Activated T-cell treated with anti-CD3 and anti-CD28 coated beads for 24 hours (primary cell): ENCODE data around the gene RNF144A.
A peak's percentile ranks its signal among the peaks of the same experiment; 100 is the strongest.
"Not testable (repeated sequence)": the region's sequence is repeated elsewhere in the genome, so short reads cannot be mapped to it uniquely, and the experiment has no call there.

Experiments
- DNase-seq: peaks from one replicate; pipeline ENCODE4 v3.0.0-alpha.2; 2020; ENCODE audit warnings: low read depth

RNF144A gene

GRCh38 chr2:6917071-6917760 lies at the start of gene RNF144A:
Gene RNF144A, plus strand, starts transcription at chr2:6917412. Its CDS starts 79,515 bp downstream, at chr2:6996927.
- peak; percentile 66 for DNase-seq

- no peak for DNase-seq
Measured at GRCh38 chr2:6872394-6872793, 44.8 kb upstream of the RNF144A start.

GRCh38 chr2:6874032-6874431 lies 43.2 kb upstream of the RNF144A start:
- no peak for DNase-seq

GRCh38 chr2:6876309-6876708 lies 40.9 kb upstream of the RNF144A start:
- DNase-seq: no peak

- DNase-seq: peak; percentile 22
Measured at GRCh38 chr2:6877402-6878304, 39.6 kb upstream of the RNF144A start, which contains the start of gene RSAD2. Gene RSAD2, plus strand, starts transcription at chr2:6877777. Its CDS starts 24 bp downstream, at chr2:6877801.

- DNase-seq: no peak
Measured at GRCh38 chr2:6878549-6878948, 38.7 kb upstream of the RNF144A start.

- DNase-seq: no peak
Measured at GRCh38 chr2:6879011-6879410, 38.2 kb upstream of the RNF144A start.

GRCh38 chr2:6880200-6880733 lies 36.9 kb upstream of the RNF144A start:
- DNase-seq: no peak

GRCh38 chr2:6881046-6881445 lies 36.2 kb upstream of the RNF144A start:
- DNase-seq: no peak

GRCh38 chr2:6881516-6881915 lies 35.7 kb upstream of the RNF144A start:
- no peak for DNase-seq

GRCh38 chr2:6883448-6884122 lies 33.6 kb upstream of the RNF144A start:
- DNase-seq: no peak

GRCh38 chr2:6885551-6885950 lies 31.7 kb upstream of the RNF144A start:
- DNase-seq: no peak

- DNase-seq: no peak
Measured at GRCh38 chr2:6885968-6886367, 31.2 kb upstream of the RNF144A start.

GRCh38 chr2:6887751-6888192 lies 29.4 kb upstream of the RNF144A start:
- no peak for DNase-seq

- no peak for DNase-seq
Measured at GRCh38 chr2:6888724-6889123, 28.5 kb upstream of the RNF144A start.

- DNase-seq: no peak
Measured at GRCh38 chr2:6893876-6894482, 23.2 kb upstream of the RNF144A start.

GRCh38 chr2:6896930-6897759 lies 20.1 kb upstream of the RNF144A start:
- DNase-seq: no peak

GRCh38 chr2:6902581-6902980 lies 14.6 kb upstream of the RNF144A start:
- DNase-seq: not testable (repeated sequence)

GRCh38 chr2:6905668-6906067 lies 11.5 kb upstream of the RNF144A start:
- no peak for DNase-seq

- DNase-seq: no peak
Measured at GRCh38 chr2:6906165-6906741, 11.0 kb upstream of the RNF144A start.
